ENCODE results near the gene ZNF451. TPM values are rescaled to one million over a fixed set of nuclear protein-coding genes. Genes with fewer than 3 reads are reported as not detected.

Gene ZNF451
- total and polyA plus RNA-seq, 4 donors = 5.5 to 108 (median 33.8) TPM

GRCh38 chr6:57205550-57206328 is 115.8 kb downstream of the ZNF451 start:
- Histone ChIP-seq H3K9me3 (ENCODE audit: control insufficient read depth in 4 of 4, low read length in 3 of 4) (no peaks in the 10 kb centered on the region), H3K27ac (ENCODE audit: low read depth in 1 of 2, low read length in 2 of 2) (no peak overlapping the region), H3K36me3 (ENCODE audit: control insufficient read depth in 4 of 4, insufficient read depth in 3 of 4, low read depth in 1 of 4, low read length in 3 of 4) (no peaks in the 10 kb centered on the region), H3K4me1 (ENCODE audit: control insufficient read depth in 4 of 4, insufficient read depth in 4 of 4, low read length in 3 of 4) (no peaks in the 10 kb centered on the region), H3K9ac (ENCODE audit: low read depth in 1 of 2, low read length in 2 of 2) (no peak overlapping the region), H3K4me3 (ENCODE audit: low read depth in 1 of 3, low read length in 3 of 3) (no peak overlapping the region), H3K27me3 (ENCODE audit: control insufficient read depth in 4 of 4, insufficient read depth in 4 of 4, low read length in 3 of 4) (no peaks in the 10 kb centered on the region)
- 90% methylated on average over 7 of the region's 7 CpGs for WGBS
- DNase-seq (ENCODE audit: low spot score) = no peak
- no peak for TF ChIP-seq HNF4G (IDR thresholded peaks at IDR 0.05)
- TF ChIP-seq ZBTB33 (IDR thresholded peaks at IDR 0.05) = no peak
- TF ChIP-seq FOXA1 (IDR thresholded peaks at IDR 0.05) = no peak

- Histone ChIP-seq H3K4me1 (ENCODE audit: control insufficient read depth in 4 of 4, insufficient read depth in 4 of 4, low read length in 3 of 4) (no peaks in the 10 kb centered on the region), H3K9ac (ENCODE audit: low read depth in 1 of 2, low read length in 2 of 2) (no peak overlapping the region), H3K36me3 (ENCODE audit: control insufficient read depth in 4 of 4, insufficient read depth in 3 of 4, low read depth in 1 of 4, low read length in 3 of 4) (no peaks in the 10 kb centered on the region), H3K27ac (ENCODE audit: low read depth in 1 of 2, low read length in 2 of 2) (no peak overlapping the region), H3K9me3 (ENCODE audit: control insufficient read depth in 4 of 4, low read length in 3 of 4) (no peaks in the 10 kb centered on the region), H3K27me3 (ENCODE audit: control insufficient read depth in 4 of 4, insufficient read depth in 4 of 4, low read length in 3 of 4) (no peaks in the 10 kb centered on the region), H3K4me3 (ENCODE audit: low read depth in 1 of 3, low read length in 3 of 3) (no peak overlapping the region)
- TF ChIP-seq HNF4G (IDR thresholded peaks at IDR 0.05) (no peak), RAD21 (IDR thresholded peaks at IDR 0.05) (no peak), YY1 (IDR thresholded peaks at IDR 0.05) (no peak), NR2F2 (IDR thresholded peaks at IDR 0.05) (no peak), TAF1 (conservative IDR thresholded peaks at IDR 0.05) (no peak), FOXA1 (IDR thresholded peaks at IDR 0.05) (no peak), EGR1 (IDR thresholded peaks at IDR 0.05; ENCODE audit: low read depth in 2 of 2) (no peak)
- DNase-seq (ENCODE audit: low spot score) = no peak
- 84% methylated on average over 2 of the region's 2 CpGs for WGBS
These were observed 117.2 kb downstream of the ZNF451 start for GRCh38 chr6:57207141-57207540.

GRCh38 chr6:57207872-57208271 is 117.9 kb downstream of the ZNF451 start:
- Histone ChIP-seq H3K4me1 (ENCODE audit: control insufficient read depth in 4 of 4, insufficient read depth in 4 of 4, low read length in 3 of 4) (no peaks in the 10 kb centered on the region), H3K27ac (ENCODE audit: low read depth in 1 of 2, low read length in 2 of 2) (no peak overlapping the region), H3K9ac (ENCODE audit: low read depth in 1 of 2, low read length in 2 of 2) (no peak overlapping the region), H3K27me3 (ENCODE audit: control insufficient read depth in 4 of 4, insufficient read depth in 4 of 4, low read length in 3 of 4) (no peaks in the 10 kb centered on the region), H3K4me3 (ENCODE audit: low read depth in 1 of 3, low read length in 3 of 3) (no peak overlapping the region), H3K9me3 (ENCODE audit: control insufficient read depth in 4 of 4, low read length in 3 of 4) (no peaks in the 10 kb centered on the region), H3K36me3 (ENCODE audit: control insufficient read depth in 4 of 4, insufficient read depth in 3 of 4, low read depth in 1 of 4, low read length in 3 of 4) (no peaks in the 10 kb centered on the region)
- TF ChIP-seq ATF3 (IDR thresholded peaks at IDR 0.05) = no peak
- TF ChIP-seq TAF1 (conservative IDR thresholded peaks at IDR 0.05) = no peak
- no peak for TF ChIP-seq NR2F2 (IDR thresholded peaks at IDR 0.05)
- TF ChIP-seq MAX (IDR thresholded peaks at IDR 0.05) = no peak
- no peak for TF ChIP-seq YY1 (IDR thresholded peaks at IDR 0.05)
- TF ChIP-seq REST (IDR thresholded peaks at IDR 0.05) = no peak
- TF ChIP-seq GABPA (IDR thresholded peaks at IDR 0.05 in 1 of 2, conservative IDR thresholded peaks at IDR 0.05 in 1 of 2) = no peak
- no peak for TF ChIP-seq HNF4G (IDR thresholded peaks at IDR 0.05)
- TF ChIP-seq CTCF (IDR thresholded peaks at IDR 0.05; ENCODE audit: low read depth, low read length, missing input control) = no peak
- TF ChIP-seq SP1 (IDR thresholded peaks at IDR 0.05) = no peak
- 96% methylated on average over 4 of the region's 4 CpGs for WGBS
- DNase-seq (ENCODE audit: low spot score) = no peak
